Stimulated activated CD8-positive, alpha-beta memory T cell treated with anti-CD3 and anti-CD28 coated beads, Interleukin-4, amount 100 ng/mL, for 4 hours (primary cell): ENCODE results near the gene MAGED4B.
"Not testable (repeated sequence)": the region's sequence is repeated elsewhere in the genome, so short reads cannot be mapped to it uniquely, and the experiment has no call there.

Experiments used
- DNase-seq, 2 donors: peaks; one replicate each; pipeline ENCODE4 v3.0.0-alpha.2; 2020; ENCODE audit warnings: low read depth in 2 of 2, low spot score in 1 of 2

MAGED4B gene

GRCh38 chrX:52068666-52069640 lies at the start of gene MAGED4B:
TSS of gene MAGED4B (minus strand) at chrX:52069183. CDS start at chrX:52068172, 1,011 bp downstream.
- DNase-seq: not testable (repeated sequence)

- no peak for DNase-seq
These were observed 49.3 kb upstream of the MAGED4B start for GRCh38 chrX:52118262-52118661.

GRCh38 chrX:52082578-52082977 lies 13.6 kb upstream of the MAGED4B start:
- no peak for DNase-seq

GRCh38 chrX:52078131-52078530 lies 9.1 kb upstream of the MAGED4B start:
- DNase-seq: no peak

GRCh38 chrX:52042288-52042687 lies 26.7 kb downstream of the MAGED4B start:
- DNase-seq: not testable (repeated sequence)

- no peak for DNase-seq
These were observed 34.8 kb downstream of the MAGED4B start for GRCh38 chrX:52034211-52034610.

GRCh38 chrX:52031371-52031770 lies 37.6 kb downstream of the MAGED4B start:
- DNase-seq: no peak

GRCh38 chrX:52015794-52016193 lies 53.2 kb downstream of the MAGED4B start:
- no peak for DNase-seq
